Peyer's patch (tissue), 4 donors: ENCODE measurements around the gene CAT. TPM values are rescaled to one million over a fixed set of nuclear protein-coding genes. Genes with fewer than 3 reads are reported as not detected.

Experiments used
- DNase-seq, 3 donors: peaks; one replicate each; pipeline ENCODE4 v3.0.0-alpha.2; 2017 to 2019
- H3K27ac ChIP-seq, 4 donors: fragments of 200-600 bp; sonication (generic); one replicate each; pipeline ENCODE4 v1.5.1; 2016 to 2019
- H3K27me3 ChIP-seq, 2 donors: fragments of 200-600 bp; sonication (generic); one replicate each; pipeline ENCODE4 v1.5.1; 2019
- H3K36me3 ChIP-seq, 3 donors: fragments of 200-600 bp; sonication (generic); one replicate each; pipeline ENCODE4 v1.5.1; 2016 to 2019
- H3K4me1 ChIP-seq, 4 donors: fragments of 200-600 bp; sonication (generic); one replicate each; pipeline ENCODE4 v1.5.1; 2016 to 2019
- H3K4me3 ChIP-seq, 4 donors: fragments of 200-600 bp; sonication (generic); 1 replicate in 3 of 4; 2 replicates in 1 of 4; pipeline ENCODE4 v1.5.1; 2016 to 2019; ENCODE audit warnings: mild to moderate bottlenecking in 1 of 4
- H3K9me3 ChIP-seq, 4 donors: fragments of 200-600 bp; sonication (generic); one replicate each; pipeline ENCODE4 v1.5.1; 2016 to 2019; ENCODE audit warnings: mild to moderate bottlenecking in 1 of 4
- CTCF ChIP-seq, 6 experiments: fragments of 450-650 bp in 4 of 6; fragments of 200-600 bp in 2 of 6; sonication (generic) in 1 of 6; IDR thresholded peaks; one replicate each; pipeline ENCODE4 v1.5.1; 2017 to 2019; ENCODE audit warnings: antibody characterized with exemption in 6 of 6, mild to moderate bottlenecking in 3 of 6, moderate library complexity in 1 of 6
- POLR2A ChIP-seq, 2 donors: fragments of 450-650 bp; IDR thresholded peaks; one replicate each; pipeline ENCODE4 v1.5.1; 2017; ENCODE audit warnings: antibody characterized with exemption in 2 of 2, mild to moderate bottlenecking in 2 of 2, moderate library complexity in 2 of 2
- total RNA-seq, 4 donors: library from RNA; depleted of rRNA; stranded (reverse); fragments of >200 nt; gene quantifications; one replicate each; pipeline ENCODE4 v1.1.0, GENCODE V29; 2016

Gene CAT
- total RNA-seq = 100 to 1,000 TPM in 3 of 4 donors, 10 to 100 TPM in 1; 81.0 to 271 (median 133) TPM

GRCh38 chr11:34438529-34439507, at the start of gene CAT:
TSS of gene CAT (plus strand) at chr11:34438934. CDS start at chr11:34439014, 80 bp downstream.
- Histone ChIP-seq H3K36me3 (no peaks in the 10 kb centered on the region), H3K4me1 (peaks cover 0 to 13% (median 5%) of the 10 kb centered on the region in 4 donors), H3K27me3 (no peaks in the 10 kb centered on the region), H3K9me3 (no peaks in the 10 kb centered on the region), H3K4me3 (peak within 1 kb of the TSS; percentile 53 to 92 (median 88)), H3K27ac (peak within 1 kb of the TSS; percentile 87 to 97 (median 91))
- TF ChIP-seq POLR2A (IDR thresholded peaks at IDR 0.05) = peak; percentile 73 to 82
- no peak for TF ChIP-seq CTCF (IDR thresholded peaks at IDR 0.05)
- peak; percentile 98 to 99 (median 99) for DNase-seq

DNA sequence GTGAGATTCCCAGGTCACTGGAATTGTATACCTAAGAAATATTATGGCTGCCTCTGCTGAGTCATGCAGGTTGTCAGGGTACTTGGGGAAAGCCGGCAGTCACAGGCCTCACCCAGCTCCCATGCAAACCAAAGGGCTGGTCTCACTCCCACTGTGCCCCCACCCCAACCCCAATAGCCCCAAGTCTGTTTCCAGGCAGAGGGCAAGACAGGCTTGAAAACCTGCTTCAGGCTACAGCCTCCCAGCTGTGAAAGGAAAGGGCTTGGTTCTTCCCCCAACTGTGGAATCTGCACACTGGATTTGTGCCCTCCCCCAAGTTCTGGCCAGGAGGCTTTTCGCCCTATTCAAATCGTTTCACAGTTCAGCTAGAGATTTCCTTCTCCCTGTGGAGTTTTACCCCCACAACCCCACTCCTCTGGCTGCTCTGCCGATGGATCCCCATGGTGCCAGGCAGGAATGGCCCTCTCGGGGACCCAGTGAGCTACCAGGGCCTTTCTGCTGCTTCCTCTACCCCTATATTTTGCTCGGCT, 43.9 kb upstream of the CAT start:
- H3K9me3 ChIP-seq = no peaks in the 10 kb centered on the region
- no peaks in the 10 kb centered on the region for H3K36me3 ChIP-seq
- H3K27ac ChIP-seq = no peak overlapping the region
- no peaks in the 10 kb centered on the region for H3K4me1 ChIP-seq
- no peak for TF ChIP-seq CTCF (IDR thresholded peaks at IDR 0.05)
- TF ChIP-seq POLR2A (IDR thresholded peaks at IDR 0.05) = no peak
- no peaks in the 10 kb centered on the region for H3K27me3 ChIP-seq
- DNase-seq = no peak
- no peak overlapping the region for H3K4me3 ChIP-seq

DNA sequence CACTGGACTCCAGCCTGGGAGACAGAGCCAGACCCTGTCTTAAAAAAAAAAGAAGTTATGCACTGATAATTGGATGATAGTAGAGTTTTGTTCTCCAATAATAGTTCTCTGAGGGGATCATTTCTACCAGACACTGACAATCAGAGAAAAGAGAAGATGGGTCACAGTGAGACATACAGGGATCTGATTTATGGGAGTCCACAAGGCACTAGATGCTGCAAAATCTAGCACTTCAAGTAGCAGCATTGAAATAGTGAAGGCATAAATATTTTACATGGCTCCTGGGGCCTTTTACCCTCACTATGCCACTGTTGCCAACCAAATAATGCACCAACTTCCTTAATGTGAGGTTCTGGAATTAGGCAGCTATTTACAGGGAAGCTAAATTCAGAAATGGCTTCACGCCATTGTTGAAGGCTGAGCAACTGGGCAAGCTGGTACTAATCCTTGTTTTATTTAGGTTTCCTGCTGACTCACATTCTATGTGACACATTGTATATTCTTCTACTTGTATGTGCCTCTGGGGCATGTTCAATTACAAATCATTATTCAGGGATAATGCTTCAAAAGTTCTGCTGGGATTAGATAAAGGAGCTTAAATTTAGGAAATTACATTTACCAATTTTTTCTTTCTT, 42.7 kb upstream of the CAT start:
- Histone ChIP-seq H3K9me3 (no peaks in the 10 kb centered on the region), H3K4me3 (no peak overlapping the region), H3K27ac (no peak overlapping the region), H3K27me3 (no peaks in the 10 kb centered on the region), H3K4me1 (no peaks in the 10 kb centered on the region), H3K36me3 (no peaks in the 10 kb centered on the region)
- no peak for TF ChIP-seq CTCF (IDR thresholded peaks at IDR 0.05)
- DNase-seq = no peak

DNA sequence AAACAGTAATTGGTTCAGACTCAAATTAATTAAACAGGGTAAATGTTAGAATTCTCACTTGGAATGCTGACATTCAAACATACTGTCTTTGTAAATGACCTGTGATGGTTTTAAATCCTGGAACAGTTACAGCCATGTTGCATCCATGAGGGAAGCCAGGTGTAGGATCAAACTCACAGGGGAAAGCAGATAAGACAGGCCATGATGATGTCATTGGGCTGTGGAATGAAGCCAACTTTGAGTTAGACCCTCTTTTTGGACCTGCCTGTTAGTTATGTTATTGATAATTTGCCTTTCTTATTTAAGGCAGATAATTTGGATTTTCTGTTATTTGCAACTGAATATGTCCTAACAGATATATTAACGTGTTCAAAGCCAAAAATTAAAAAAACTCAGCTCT, 41.6 kb upstream of the CAT start:
- no peaks in the 10 kb centered on the region for H3K36me3 ChIP-seq
- no peaks in the 10 kb centered on the region for H3K9me3 ChIP-seq
- H3K4me1 ChIP-seq = no peaks in the 10 kb centered on the region
- H3K27ac ChIP-seq = no peak overlapping the region
- no peaks in the 10 kb centered on the region for H3K27me3 ChIP-seq
- no peak overlapping the region for H3K4me3 ChIP-seq
- no peak for TF ChIP-seq CTCF (IDR thresholded peaks at IDR 0.05)
- TF ChIP-seq POLR2A (IDR thresholded peaks at IDR 0.05) = no peak
- DNase-seq = no peak

- H3K9me3 ChIP-seq = no peaks in the 10 kb centered on the region
- no peaks in the 10 kb centered on the region for H3K36me3 ChIP-seq
- TF ChIP-seq CTCF (IDR thresholded peaks at IDR 0.05) (no peak), POLR2A (IDR thresholded peaks at IDR 0.05) (no peak)
- no peak overlapping the region for H3K27ac ChIP-seq
- H3K4me3 ChIP-seq = no peak overlapping the region
- no peaks in the 10 kb centered on the region for H3K27me3 ChIP-seq
- H3K4me1 ChIP-seq = no peaks in the 10 kb centered on the region
- no peak for DNase-seq
Observed at GRCh38 chr11:34397811-34398210, 40.9 kb upstream of the CAT start.
